HepG2 (cell line): ENCODE results near the gene ZNF212. TPM values are rescaled to one million over a fixed set of nuclear protein-coding genes. Genes with fewer than 3 reads are reported as not detected.
"Not testable (repeated sequence)": the region's sequence is repeated elsewhere in the genome, so short reads cannot be mapped to it uniquely, and the experiment has no call there.

Experiments
- ATAC-seq: fragments of 200-7000 bp; cut with Tn5 transposase; 3 replicates; pipeline ENCODE4 v1.9.1; 2020; ENCODE audit warnings: mild to moderate bottlenecking, moderate library complexity
- BruUV-seq: library from RNA; stranded (reverse); fragments of 400-500 nt; replicated peaks from 2 replicates; lab custom pipeline; 2021; lab: Mats Ljungman, UMichigan
- CTCF ChIA-PET: fragments of 300-600 bp; formaldehyde crosslinking; extraction: SDS; loops from one replicate; lab custom pipeline; 2021; ENCODE audit warnings: low total read pairs, inconsistent platforms, low intra/inter-chr PET ratio; lab: Yijun Ruan, JAX
- POLR2A ChIA-PET: fragments of 350-600 bp; sonication (Branson Sonifier 250); formaldehyde crosslinking; loops from one replicate; lab custom pipeline; 2020; ENCODE audit warnings: antibody characterized with exemption, inconsistent platforms; lab: Yijun Ruan, JAX
- DNase-seq: peaks from one replicate; pipeline ENCODE4 v3.0.0-alpha.2; 2015; ENCODE audit warnings: low spot score
- FAIRE-seq: peaks from 3 replicates; lab custom pipeline; 2011; peaks lifted over from hg19 to GRCh38; lab: Jason Lieb, UNC
- H2AFZ ChIP-seq: one replicate; pipeline ENCODE4 v1.6.1; 2011; ENCODE audit warnings: low read length, inconsistent platforms
- H3K27ac ChIP-seq: fragments of 300-600 bp; 3 replicates; pipeline ENCODE4 v1.8.0; 2011; ENCODE audit warnings: mixed run types, mild to moderate bottlenecking, mixed read lengths, low read length, inconsistent platforms; ENCODE audit not compliant: insufficient read depth; ENCODE audit errors: extremely low read length
- H3K27me3 ChIP-seq, 2 experiments: fragments of 200-600 bp in 1 of 2; 2 replicates in 1 of 2; 3 replicates in 1 of 2; pipeline versions ENCODE4 v1.6.0 to v1.8.0; 2011; ENCODE audit warnings: low read length in 2 of 2, mild to moderate bottlenecking in 2 of 2, moderate library complexity in 2 of 2, inconsistent platforms in 1 of 2; ENCODE audit not compliant: insufficient read depth in 2 of 2, control insufficient read depth in 1 of 2
- H3K36me3 ChIP-seq, 2 experiments: fragments of 200-600 bp in 1 of 2; replicated peaks in 1 of 2; 2 replicates in 1 of 2; 3 replicates in 1 of 2; pipeline versions ENCODE4 v1.5.1 to v1.8.0; 2011; ENCODE audit warnings: low read length in 2 of 2, inconsistent platforms in 1 of 2; ENCODE audit not compliant: insufficient read depth in 2 of 2, control insufficient read depth in 1 of 2
- H3K4me1 ChIP-seq: 2 replicates; pipeline ENCODE4 v1.5.1; 2012; ENCODE audit warnings: low read length, inconsistent platforms; ENCODE audit not compliant: insufficient read depth
- H3K4me2 ChIP-seq: 2 replicates; pipeline ENCODE4 v1.6.0; 2011; ENCODE audit warnings: low read depth, low read length, inconsistent platforms
- H3K4me3 ChIP-seq, 3 experiments: fragments of 200-600 bp in 1 of 3; sonication (generic), shearing (Covaris generic) in 1 of 3; replicated peaks in 1 of 3; 2 replicates each; pipeline ENCODE4 v1.5.1; 2011 to 2016; ENCODE audit warnings: low read length in 3 of 3, inconsistent platforms in 2 of 3, low read depth in 2 of 3, mild to moderate bottlenecking in 2 of 3, control low read depth in 1 of 3, mixed read lengths in 1 of 3; ENCODE audit not compliant: insufficient read depth in 1 of 3
- H3K79me2 ChIP-seq: one replicate; pipeline ENCODE4 v1.6.1; 2011; ENCODE audit warnings: low read length, inconsistent platforms; ENCODE audit not compliant: insufficient read depth
- H3K9ac ChIP-seq: 2 replicates; pipeline ENCODE4 v1.6.0; 2011; ENCODE audit warnings: mild to moderate bottlenecking, low read depth, low read length, inconsistent platforms; ENCODE audit not compliant: insufficient read depth
- H3K9me3 ChIP-seq: 2 replicates; pipeline ENCODE4 v1.5.1; 2012; ENCODE audit warnings: mild to moderate bottlenecking, low read length
- H4K20me1 ChIP-seq: 2 replicates; pipeline ENCODE4 v1.6.0; 2011; ENCODE audit warnings: inconsistent platforms, mild to moderate bottlenecking, low read length, moderate library complexity; ENCODE audit not compliant: insufficient read depth
- AGO2 ChIP-seq: fragments of 200-400 bp; formaldehyde crosslinking; optimal IDR thresholded peaks from 2 replicates; pipeline ENCODE3; 2017; ENCODE audit warnings: mild to moderate bottlenecking, low read depth, low read length, moderate library complexity
- DR1 ChIP-seq: sonication (generic); formaldehyde crosslinking; IDR thresholded peaks from 2 replicates; pipeline ENCODE4 v1.8.0; 2021; ENCODE audit warnings: mild to moderate bottlenecking, missing genetic modification reagents, inconsistent platforms
- GZF1 ChIP-seq: sonication (generic); formaldehyde crosslinking; IDR thresholded peaks from 2 replicates; pipeline ENCODE4 v1.5.1; 2020; ENCODE audit warnings: mild to moderate bottlenecking, missing genetic modification reagents
- HMG20A ChIP-seq: IDR thresholded peaks from 2 replicates; pipeline ENCODE4 v1.6.1; 2016; ENCODE audit warnings: borderline replicate concordance
- PAF1 ChIP-seq: IDR thresholded peaks from 2 replicates; pipeline ENCODE4 v1.6.1; 2016; ENCODE audit warnings: missing genetic modification reagents, missing compliant biosample characterization
- RBM22 ChIP-seq: fragments of 200-400 bp; formaldehyde crosslinking; optimal IDR thresholded peaks from 2 replicates; pipeline ENCODE3; 2017; ENCODE audit warnings: mild to moderate bottlenecking, low read length, moderate library complexity
- WGBS: methylation state at CpG from one replicate; pipeline ENCODE4 v1.1.6; 2017; ENCODE audit warnings: low lambda C conversion rate; 5-methylcytosine and 5-hydroxymethylcytosine counted together
- in situ Hi-C: cut with HindIII; loops from 2 replicates; pipeline ENCODE4 v1.10.0; 2017; ENCODE audit warnings: low pct_unique_long_range_greater_than_20kb; ENCODE audit not compliant: extremely low pct_ligation_motif_present
- intact Hi-C: fragments of 100-400 bp; cut with micrococcal nuclease; formaldehyde crosslinking; loops from one replicate; pipeline ENCODE4 v1.10.0; 2022; ENCODE audit not compliant: unreplicated experiment
- polyA plus RNA-seq, 8 experiments: library from polyadenylated mRNA; depleted of rRNA in 3 of 8; stranded (reverse) in 7 of 8; unstranded in 1 of 8; fragments of >200 nt; fragmentation: Illumina TruSeq in 4 of 8; extraction: Trizol in 4 of 8; gene quantifications; 2 replicates each; pipeline versions ENCODE4 v1.2.1 to v1.2.3, GENCODE V29; 2011 to 2016; ENCODE audit warnings: low read depth in 4 of 8, missing spikeins in 1 of 8, mixed read lengths in 1 of 8; ENCODE audit not compliant: insufficient read depth in 1 of 8
- total RNA-seq, 5 experiments: library from RNA; depleted of rRNA; stranded (reverse); fragments of >200 nt; fragmentation: Illumina TruSeq; extraction: Trizol; gene quantifications; 2 replicates each; pipeline ENCODE4 v1.2.3, GENCODE V29; 2016; ENCODE audit warnings: low read depth in 1 of 5

ZNF212 gene
- total and polyA plus RNA-seq, 2 of the 13 experiments (the other 11 are each of a cell fraction or from before 2014, with no cell fraction given): 2.6 to 3.8 TPM

DNA sequence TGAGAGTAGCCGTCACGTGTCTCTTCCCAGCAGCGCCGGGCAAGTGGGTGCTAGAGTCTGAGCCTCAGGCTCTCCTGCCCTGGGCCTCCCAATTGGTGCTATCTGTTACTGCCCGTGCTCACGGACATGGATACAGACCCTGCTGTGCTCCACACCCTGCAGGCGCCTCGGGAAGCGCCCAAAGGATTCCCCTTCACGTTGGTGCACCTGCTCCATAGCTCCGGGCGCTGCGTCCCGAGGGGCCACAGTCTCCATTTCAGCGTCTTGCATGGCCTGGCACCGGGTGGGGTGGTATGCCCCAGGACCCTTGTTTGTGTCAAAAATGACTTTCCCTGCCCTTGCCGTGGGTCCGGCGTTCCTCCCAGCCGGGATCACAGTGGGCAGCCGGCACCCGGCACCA, 13.8 kb upstream of the ZNF212 start:
- Histone ChIP-seq H3K27me3 (no peaks in the 10 kb centered on the region), H3K4me1 (peaks cover 9% of the 10 kb centered on the region), H3K27ac (no peak overlapping the region), H4K20me1 (no peaks in the 10 kb centered on the region), H3K4me3 (no peak overlapping the region), H3K36me3 (peaks cover 7 to 30% of the 10 kb centered on the region in 2 experiments; a peak in 4 of 5 replicates), H2AFZ (no peak overlapping the region), H3K9me3 (no peaks in the 10 kb centered on the region), H3K4me2 (no peak overlapping the region), H3K9ac (no peak overlapping the region), H3K79me2 (no peaks in the 10 kb centered on the region)
- no peak for ATAC-seq
- intact Hi-C loops (no loop called here), in situ Hi-C loops (no loop called here)
- FAIRE-seq: no peak
- DNase-seq: no peak
- over 99% methylated on average over 18 of the region's 22 CpGs for WGBS
- peak; percentile 92 for TF ChIP-seq AGO2
- TF ChIP-seq HMG20A (CRISPR knock-in tag): no peak
- TF ChIP-seq DR1: no peak
- TF ChIP-seq GZF1: no peak
- no peak for TF ChIP-seq PAF1 (CRISPR knock-in tag)
- TF ChIP-seq RBM22: peak; percentile 1
- ChIA-PET POLR2A (no interaction called here), CTCF (no interaction called here)
- BruUV-seq: no TSS peak

DNA sequence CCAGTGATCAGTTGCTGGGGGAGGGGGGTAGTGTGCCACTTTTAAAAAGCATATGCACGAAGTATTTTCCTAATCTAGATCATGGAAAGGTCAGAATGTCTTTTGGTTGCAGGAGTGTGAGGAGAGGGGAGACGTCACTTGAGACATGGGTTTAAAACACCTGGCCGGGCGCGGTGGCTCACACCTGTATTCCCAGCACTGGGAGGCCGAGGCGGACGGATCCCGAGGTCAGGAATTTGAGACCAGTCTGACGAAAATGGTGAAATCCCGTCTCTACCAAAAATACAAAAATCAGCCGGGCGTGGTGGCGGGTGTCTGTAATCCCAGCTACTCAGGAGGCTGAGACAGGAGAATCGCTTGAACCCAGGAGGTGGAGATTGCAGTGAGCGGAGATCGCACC, 13.1 kb upstream of the ZNF212 start:
- WGBS: 93% methylated on average over 17 of the region's 17 CpGs
- H3K36me3 ChIP-seq: peaks cover 5 to 27% of the 10 kb centered on the region in 2 experiments; a peak in 4 of 5 replicates
- FAIRE-seq, intact Hi-C loops, CTCF ChIA-PET, H3K4me2 ChIP-seq, H3K9me3 ChIP-seq, H3K27ac ChIP-seq, H2AFZ ChIP-seq, DNase-seq, H4K20me1 ChIP-seq, ATAC-seq, H3K27me3 ChIP-seq, H3K4me1 ChIP-seq, H3K4me3 ChIP-seq, POLR2A ChIA-PET, H3K79me2 ChIP-seq, in situ Hi-C loops, H3K9ac ChIP-seq: not testable (repeated sequence)
- TSS peak; percentile 31 for BruUV-seq
